MV-4-11 (cell line): ENCODE measurements around the gene TET3.
A peak's percentile ranks its signal among the peaks of the same experiment; 100 is the strongest.
"Not testable (repeated sequence)": the region's sequence is repeated elsewhere in the genome, so short reads cannot be mapped to it uniquely, and the experiment has no call there.

Source experiments
- DNase-seq: peaks from one replicate; lab custom pipeline; 2025; lab: John Stamatoyannopoulos, UW

TET3 gene

GRCh38 chr2:73984203-73984921, at the start of gene TET3:
Gene TET3, plus strand, starts transcription at chr2:73984910. Its CDS starts 1,494 bp downstream, at chr2:73986404.
- peak; percentile 15 for DNase-seq

GRCh38 chr2:73935641-73936040, 49.1 kb upstream of the TET3 start:
- no peak for DNase-seq

GRCh38 chr2:73937103-73937885, 47.4 kb upstream of the TET3 start:
- DNase-seq = no peak

GRCh38 chr2:73937899-73938298, 46.8 kb upstream of the TET3 start:
- no peak for DNase-seq

- DNase-seq = no peak
Observed at GRCh38 chr2:73938718-73939352, 45.9 kb upstream of the TET3 start.

GRCh38 chr2:73939419-73939818, 45.3 kb upstream of the TET3 start:
- peak; percentile 55 for DNase-seq

- not testable (repeated sequence) for DNase-seq
Observed at GRCh38 chr2:73940066-73940465, 44.6 kb upstream of the TET3 start.

GRCh38 chr2:73942664-73943063, 42.0 kb upstream of the TET3 start:
- DNase-seq = no peak

- no peak for DNase-seq
Observed at GRCh38 chr2:73944714-73945113, 40.0 kb upstream of the TET3 start.

GRCh38 chr2:73946215-73946614, 38.5 kb upstream of the TET3 start:
- DNase-seq = no peak

GRCh38 chr2:73946666-73947065, 38.0 kb upstream of the TET3 start:
- no peak for DNase-seq

- peak; percentile 36 for DNase-seq
Observed at GRCh38 chr2:73947412-73948018, 37.2 kb upstream of the TET3 start.

GRCh38 chr2:73949802-73950201, 34.9 kb upstream of the TET3 start:
- DNase-seq = no peak

GRCh38 chr2:73952499-73953446, 31.9 kb upstream of the TET3 start:
- DNase-seq = peak; percentile 91

GRCh38 chr2:73956218-73956865, 28.4 kb upstream of the TET3 start:
- DNase-seq = no peak

GRCh38 chr2:73961274-73961673, 23.4 kb upstream of the TET3 start:
- DNase-seq = no peak

- DNase-seq = no peak
Observed at GRCh38 chr2:73961823-73962615, 22.7 kb upstream of the TET3 start.

GRCh38 chr2:73962798-73963197, 21.9 kb upstream of the TET3 start:
- no peak for DNase-seq

- peak; percentile 43 for DNase-seq
Observed at GRCh38 chr2:73963385-73964120, 21.2 kb upstream of the TET3 start.
